Measurements from ENCODE around the gene PLCB3. TPM values are rescaled to one million over a fixed set of nuclear protein-coding genes. Genes with fewer than 3 reads are reported as not detected.

PLCB3 gene
- total RNA-seq, 4 donors from 2014 or later: 30.5 to 38.4 (median 37.4) TPM

DNA sequence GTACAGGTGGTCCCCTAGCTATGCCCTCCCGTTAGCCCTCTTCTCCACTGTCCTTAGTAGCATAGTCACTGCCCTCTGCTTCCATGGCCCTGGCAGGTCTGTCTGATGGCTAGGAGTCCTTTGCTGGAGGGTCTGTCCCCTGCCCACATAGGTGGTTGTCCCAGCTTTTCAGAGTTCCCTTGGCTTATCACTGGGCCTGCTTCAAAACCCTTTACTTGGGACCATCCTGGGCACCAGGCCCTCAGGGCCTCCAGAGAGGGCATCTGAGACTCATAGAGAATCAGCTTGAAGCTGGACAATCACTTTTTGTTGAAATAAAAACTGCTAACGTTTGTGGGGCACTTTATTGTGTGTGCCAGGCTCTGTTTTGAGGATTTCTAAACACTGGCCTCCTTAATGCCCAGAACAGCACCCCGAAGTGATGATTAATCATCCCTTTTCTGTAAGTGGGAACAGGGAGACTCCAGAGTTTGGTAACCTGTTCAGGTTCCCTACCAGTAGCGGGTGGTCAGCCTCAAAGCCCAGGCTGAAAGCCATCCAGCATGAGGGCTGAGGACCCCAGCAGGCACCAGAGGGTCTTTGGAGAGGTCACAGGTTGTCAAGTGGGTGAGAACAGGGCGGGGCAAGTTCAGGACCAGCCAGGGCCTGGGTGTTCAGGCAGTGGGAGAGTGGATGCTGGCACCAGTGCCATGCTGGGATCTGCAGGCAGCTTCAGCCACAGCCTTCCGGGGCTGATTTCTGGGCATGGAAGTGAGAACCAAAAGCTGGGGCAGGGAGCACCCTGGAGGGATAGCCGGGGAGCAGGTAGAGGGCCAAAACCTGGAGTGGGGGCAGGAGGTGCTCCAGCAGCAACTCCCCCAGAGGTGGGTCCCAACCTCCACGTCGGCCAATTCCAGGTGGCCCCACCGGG lies 39.3 kb downstream of the PLCB3 start:
- intact Hi-C loops (cut with DNase I; ENCODE audit: low total_unique reads): no loop called here

GRCh38 chr11:64291262-64291751 lies 40.0 kb downstream of the PLCB3 start, which contains the start of gene KCNK4:
TSS of gene KCNK4 (plus strand) at chr11:64291302. CDS start at chr11:64293019, 1,717 bp downstream.
- intact Hi-C loops (cut with DNase I; ENCODE audit: low total_unique reads): no loop called here
- DNase-seq (ENCODE audit: low spot score in 2 of 2): no peak
- no peak within 1 kb of the TSS for H3K4me3 ChIP-seq (ENCODE audit: low read depth, poor library complexity, severe bottlenecking)
- TF ChIP-seq POLR2A (IDR thresholded peaks at IDR 0.05) (no peak), CTCF (IDR thresholded peaks at IDR 0.05) (no peak)
- 16% methylated on average over 16 of the region's 45 CpGs; no CpG with 5 or more reads in 1 of the 2 donors for WGBS, 2 donors

More for the DNA sequence above, 39.3 kb downstream of the PLCB3 start:
- no peak for DNase-seq (ENCODE audit: low spot score in 2 of 2)
- 51 to 58% methylated on average over 9 to 10 of the region's 10 CpGs for WGBS, 2 donors
- TF ChIP-seq POLR2A (IDR thresholded peaks at IDR 0.05) (no peak), CTCF (IDR thresholded peaks at IDR 0.05) (no peak)
- no peak overlapping the region for H3K4me3 ChIP-seq (ENCODE audit: low read depth, poor library complexity, severe bottlenecking)

DNA sequence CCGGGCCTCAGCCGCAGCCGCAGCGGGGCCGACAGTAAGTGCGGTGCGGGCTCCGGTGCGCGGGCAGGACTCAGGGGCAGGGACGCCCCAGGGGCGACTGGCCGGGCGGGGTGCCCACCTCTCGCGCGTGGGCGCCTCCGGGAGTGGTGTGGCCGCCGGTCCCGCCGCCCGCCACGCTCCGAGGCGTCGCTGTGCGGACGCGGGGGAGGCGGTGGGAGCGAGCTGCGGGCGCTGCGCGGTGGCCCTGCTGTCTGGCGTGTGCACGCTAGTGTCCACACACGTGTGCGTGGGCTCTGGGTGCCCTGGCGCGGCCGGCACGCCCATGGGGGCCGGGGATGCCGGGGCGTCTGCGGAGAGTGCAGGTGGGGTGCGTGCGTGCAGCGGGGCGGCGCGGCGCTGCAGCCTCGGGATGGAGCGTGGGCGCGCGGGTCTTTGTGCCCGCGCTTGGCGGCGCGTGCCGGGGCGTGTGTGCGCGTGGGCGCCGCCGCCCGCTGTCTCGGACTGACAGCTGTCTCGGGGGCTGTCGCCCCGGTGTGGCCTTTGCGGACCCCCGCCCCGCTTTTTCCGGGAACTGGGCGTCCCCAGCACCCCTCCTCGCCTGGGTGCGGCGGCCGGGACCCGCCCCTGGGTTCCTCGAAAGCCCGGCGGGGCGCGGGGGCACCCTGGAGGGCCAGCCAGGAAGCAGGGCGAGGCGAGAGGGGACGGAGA lies 40.6 kb downstream of the PLCB3 start:
- WGBS, 2 donors: 0% methylated on average over 26 of the region's 96 CpGs; no CpG with 5 or more reads in 1 of the 2 donors
- DNase-seq (ENCODE audit: low spot score in 2 of 2): no peak

DNA sequence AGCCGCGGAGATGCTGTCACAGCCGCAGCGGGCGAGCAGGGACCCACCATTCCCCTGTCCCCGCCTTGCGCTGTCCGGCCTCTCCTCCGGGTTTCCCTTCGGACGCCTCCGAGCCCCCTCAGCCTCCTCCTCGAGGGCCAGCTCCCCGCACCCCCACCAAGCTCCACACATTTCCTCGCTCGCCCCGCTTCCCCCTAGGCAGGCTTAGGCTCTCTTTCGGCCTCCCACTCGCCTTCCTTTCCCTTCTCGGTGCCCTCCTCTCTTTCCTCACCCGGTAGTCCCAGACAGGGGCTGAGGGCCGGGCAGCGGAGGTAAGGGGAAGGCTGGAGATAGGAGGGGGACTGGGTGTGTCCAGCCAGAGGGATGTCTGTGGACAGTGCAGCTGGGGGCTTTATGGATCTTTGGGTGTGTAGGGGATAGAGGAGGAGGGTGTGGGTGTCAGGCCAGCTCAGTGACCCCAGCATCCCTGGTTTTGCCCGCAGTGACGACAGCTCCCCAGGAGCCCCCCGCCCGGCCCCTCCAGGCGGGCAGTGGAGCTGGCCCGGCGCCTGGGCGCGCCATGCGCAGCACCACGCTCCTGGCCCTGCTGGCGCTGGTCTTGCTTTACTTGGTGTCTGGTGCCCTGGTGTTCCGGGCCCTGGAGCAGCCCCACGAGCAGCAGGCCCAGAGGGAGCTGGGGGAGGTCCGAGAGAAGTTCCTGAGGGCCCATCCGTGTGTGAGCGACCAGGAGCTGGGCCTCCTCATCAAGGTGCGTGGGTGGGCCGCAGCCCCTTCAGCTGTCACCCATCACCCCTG lies 41.3 kb downstream of the PLCB3 start:
- 30 to 33% methylated on average over 31 to 34 of the region's 42 CpGs for WGBS, 2 donors
- DNase-seq (ENCODE audit: low spot score in 2 of 2): no peak
- no peak overlapping the region for H3K4me3 ChIP-seq (ENCODE audit: low read depth, poor library complexity, severe bottlenecking)
- intact Hi-C loops (cut with DNase I; ENCODE audit: low total_unique reads): no loop called here
- TF ChIP-seq POLR2A (IDR thresholded peaks at IDR 0.05) (no peak), CTCF (IDR thresholded peaks at IDR 0.05) (no peak)

More for the DNA sequence above, 40.6 kb downstream of the PLCB3 start:
- intact Hi-C loops (cut with DNase I; ENCODE audit: low total_unique reads): no loop called here
- TF ChIP-seq CTCF (IDR thresholded peaks at IDR 0.05) (no peak), POLR2A (IDR thresholded peaks at IDR 0.05) (no peak)
- H3K4me3 ChIP-seq (ENCODE audit: low read depth, poor library complexity, severe bottlenecking): no peak overlapping the region

DNA sequence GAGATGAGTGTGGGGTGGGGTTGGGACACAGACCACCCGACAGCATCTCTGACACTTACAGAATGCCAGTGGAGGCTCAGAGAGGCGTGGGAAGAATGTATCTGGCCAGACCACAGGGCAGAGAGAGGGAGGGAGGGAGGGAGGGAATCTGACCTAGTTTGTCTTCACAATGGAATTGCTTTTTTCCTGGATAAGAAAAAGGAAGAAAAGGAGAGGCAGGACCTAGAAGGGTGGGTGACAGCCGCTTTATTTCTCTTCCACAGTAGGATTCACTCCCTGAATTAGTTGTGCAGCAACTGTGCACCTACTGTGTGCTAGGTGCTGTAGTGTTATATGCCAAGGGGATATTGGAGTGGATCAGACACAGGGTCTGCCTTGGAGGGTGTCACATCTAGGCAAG lies 43.4 kb downstream of the PLCB3 start:
- TF ChIP-seq POLR2A (IDR thresholded peaks at IDR 0.05): no peak
- TF ChIP-seq CTCF (IDR thresholded peaks at IDR 0.05): no peak
- no peak for DNase-seq (ENCODE audit: low spot score in 2 of 2)
- 40 to 58% methylated on average over 3 of the region's 3 CpGs for WGBS, 2 donors
- H3K4me3 ChIP-seq (ENCODE audit: low read depth, poor library complexity, severe bottlenecking): no peak overlapping the region
- intact Hi-C loops (cut with DNase I; ENCODE audit: low total_unique reads): no loop called here
